Dedifferentiated amniotic fluid mesenchymal stem cell (primary cell): ENCODE measurements around the gene HLCS.
"Not testable (repeated sequence)": the region's sequence is repeated elsewhere in the genome, so short reads cannot be mapped to it uniquely, and the experiment has no call there.

Source experiments
- DNase-seq: peaks from one replicate; pipeline ENCODE4 v3.0.0-alpha.2; 2016; ENCODE audit errors: extremely low spot score

Gene HLCS

GRCh38 chr21:36966066-36966820, at the start of gene HLCS:
TSS of gene HLCS (minus strand) at chr21:36966669. CDS start at chr21:36966638, 31 bp downstream.
- DNase-seq = no peak

DNA sequence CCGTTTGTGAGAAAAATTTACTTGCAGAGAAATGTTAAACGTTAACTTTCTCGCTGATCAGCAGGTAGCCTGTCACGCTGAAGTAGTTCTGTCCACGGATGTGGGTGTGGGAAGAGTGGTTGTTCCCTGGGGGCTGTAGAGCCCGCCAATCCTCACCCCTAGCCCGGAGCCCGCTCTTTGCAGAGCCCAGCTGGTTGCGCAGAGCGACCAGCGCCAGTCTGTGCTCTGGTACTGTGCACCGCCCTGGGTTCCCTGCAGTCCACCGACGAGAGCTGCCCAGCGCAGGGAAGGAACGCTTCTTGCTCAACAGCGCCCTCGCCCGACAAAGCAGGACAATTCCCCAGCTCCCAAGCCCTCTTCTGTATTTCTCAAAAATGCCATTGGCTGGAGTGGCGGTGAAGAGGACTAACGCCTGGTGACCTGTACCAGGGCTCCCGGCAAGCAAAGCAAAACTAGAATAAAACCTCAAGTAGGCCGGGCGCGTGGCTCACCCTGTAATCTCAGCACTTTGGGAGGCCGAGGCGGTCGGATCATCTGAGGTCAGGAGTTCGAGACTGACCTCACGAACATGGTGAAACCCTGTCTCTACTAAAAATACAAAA, 43.4 kb upstream of the HLCS start:
- peak; percentile 43 for DNase-seq

GRCh38 chr21:37008724-37009123, 42.3 kb upstream of the HLCS start:
- no peak for DNase-seq

DNA sequence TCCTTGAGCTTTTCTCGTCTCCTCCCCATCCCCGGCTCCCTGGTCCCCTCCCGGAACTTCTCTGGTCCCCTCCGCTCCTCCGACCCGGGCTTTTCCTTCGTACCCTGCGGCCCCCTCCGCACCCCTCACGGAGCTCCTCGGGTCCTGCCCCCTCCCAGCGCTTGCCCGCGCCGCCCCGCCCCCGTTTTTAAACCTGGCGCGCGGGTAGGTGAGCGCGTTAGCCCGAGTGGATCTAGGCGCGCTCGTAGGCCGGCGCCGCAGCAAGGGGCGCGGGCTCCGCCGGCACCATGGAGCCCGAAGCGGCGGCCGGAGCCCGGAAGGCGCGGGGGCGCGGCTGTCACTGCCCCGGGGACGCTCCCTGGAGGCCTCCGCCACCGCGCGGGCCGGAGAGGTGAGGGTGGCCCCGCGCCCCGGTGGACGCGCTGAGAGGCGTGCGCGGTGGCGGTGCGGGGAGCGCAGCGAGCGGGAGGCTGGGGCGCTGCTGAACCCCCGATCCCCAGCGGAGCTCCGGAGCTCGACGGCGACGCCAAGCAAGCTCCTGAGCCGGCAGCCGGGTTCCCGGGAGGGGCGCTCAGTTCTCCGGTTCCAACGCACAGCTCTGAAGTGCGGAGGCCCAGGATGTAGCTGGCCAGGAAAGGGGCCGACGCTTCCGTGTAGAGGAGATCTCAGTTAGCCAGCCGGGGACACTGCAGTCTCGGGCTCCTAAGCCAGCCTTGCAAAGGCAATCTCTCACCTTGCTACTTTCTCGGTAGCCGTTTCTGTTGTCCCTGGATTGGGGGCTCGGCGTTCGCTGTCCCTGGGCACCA, 40.2 kb upstream of the HLCS start, which contains the start of gene RIPPLY3:
Gene RIPPLY3 (plus strand): TSS at position 217 of the 806 bp plus-strand sequence. CDS start 71 bp downstream, at position 288.
- no peak for DNase-seq

DNA sequence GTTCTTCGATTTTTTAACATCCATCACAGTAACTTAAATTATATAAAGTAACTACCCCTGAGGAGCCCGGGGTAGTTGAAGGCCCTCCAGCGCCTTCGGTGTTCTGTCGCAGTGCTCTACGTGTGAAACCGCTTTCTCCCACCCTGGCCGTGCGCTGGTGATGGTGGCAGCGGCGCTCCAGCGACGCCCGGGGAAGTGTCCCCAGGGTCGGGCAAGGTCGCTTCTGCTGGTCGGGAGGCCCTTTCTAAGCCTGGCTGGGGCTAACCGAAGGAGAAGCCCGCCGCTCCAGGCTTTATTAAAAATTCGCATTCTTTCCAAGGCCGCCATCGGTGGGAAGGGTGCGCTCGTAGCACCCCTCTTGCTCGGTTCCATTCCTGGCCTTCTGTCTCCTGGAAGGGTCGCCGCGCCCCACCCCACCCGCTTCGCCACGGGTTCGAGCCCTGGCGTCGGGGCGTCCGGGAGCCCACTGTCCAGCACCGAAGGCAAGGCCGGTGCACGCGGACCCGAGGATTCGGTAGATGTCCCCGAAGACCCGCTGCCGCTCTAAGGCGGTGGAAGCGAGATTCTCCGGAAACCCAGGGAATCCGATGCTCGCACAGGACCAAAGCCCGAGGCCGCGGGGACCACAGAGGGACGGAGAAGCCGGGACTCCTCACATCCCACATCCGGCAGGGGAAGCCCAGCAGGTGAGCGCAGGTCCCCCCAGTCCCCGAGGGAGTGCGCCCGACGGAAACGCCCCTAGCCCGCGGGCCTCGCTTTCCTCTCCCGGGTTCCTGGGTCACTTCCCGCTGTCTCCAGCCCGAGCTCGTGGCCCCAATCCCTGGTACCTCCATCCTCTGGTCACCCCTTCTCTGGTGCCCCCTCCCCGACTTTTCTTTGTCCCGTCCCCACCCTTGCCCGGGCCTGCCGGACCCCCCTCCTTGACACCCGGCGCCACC, 39.3 kb upstream of the HLCS start:
- DNase-seq = no peak

- not testable (repeated sequence) for DNase-seq
Measured at GRCh38 chr21:37003917-37004316, 37.4 kb upstream of the HLCS start.

DNA sequence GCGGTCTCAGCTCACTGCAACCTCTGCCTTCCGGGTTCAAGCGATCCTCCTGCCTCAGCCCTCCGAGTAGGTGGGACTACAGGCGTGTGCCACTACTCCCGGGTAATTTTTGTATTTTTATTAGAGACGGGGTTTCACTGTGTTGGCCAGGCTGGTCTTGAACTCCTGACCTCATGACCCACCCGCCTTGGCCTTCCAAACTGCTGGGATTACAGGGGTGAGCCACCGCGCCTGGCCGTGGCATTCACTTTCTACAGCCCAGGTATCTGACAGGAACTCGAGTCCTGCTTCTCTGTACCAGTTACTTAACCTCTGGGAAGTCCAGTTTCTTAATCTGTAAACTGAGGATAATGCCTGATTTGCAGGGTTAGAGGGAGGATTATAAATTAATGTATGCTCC, 36.4 kb upstream of the HLCS start:
- DNase-seq = not testable (repeated sequence)

- no peak for DNase-seq
Measured at GRCh38 chr21:37001441-37001840, 35.0 kb upstream of the HLCS start.

- no peak for DNase-seq
Measured at GRCh38 chr21:37000381-37000780, 33.9 kb upstream of the HLCS start.

DNA sequence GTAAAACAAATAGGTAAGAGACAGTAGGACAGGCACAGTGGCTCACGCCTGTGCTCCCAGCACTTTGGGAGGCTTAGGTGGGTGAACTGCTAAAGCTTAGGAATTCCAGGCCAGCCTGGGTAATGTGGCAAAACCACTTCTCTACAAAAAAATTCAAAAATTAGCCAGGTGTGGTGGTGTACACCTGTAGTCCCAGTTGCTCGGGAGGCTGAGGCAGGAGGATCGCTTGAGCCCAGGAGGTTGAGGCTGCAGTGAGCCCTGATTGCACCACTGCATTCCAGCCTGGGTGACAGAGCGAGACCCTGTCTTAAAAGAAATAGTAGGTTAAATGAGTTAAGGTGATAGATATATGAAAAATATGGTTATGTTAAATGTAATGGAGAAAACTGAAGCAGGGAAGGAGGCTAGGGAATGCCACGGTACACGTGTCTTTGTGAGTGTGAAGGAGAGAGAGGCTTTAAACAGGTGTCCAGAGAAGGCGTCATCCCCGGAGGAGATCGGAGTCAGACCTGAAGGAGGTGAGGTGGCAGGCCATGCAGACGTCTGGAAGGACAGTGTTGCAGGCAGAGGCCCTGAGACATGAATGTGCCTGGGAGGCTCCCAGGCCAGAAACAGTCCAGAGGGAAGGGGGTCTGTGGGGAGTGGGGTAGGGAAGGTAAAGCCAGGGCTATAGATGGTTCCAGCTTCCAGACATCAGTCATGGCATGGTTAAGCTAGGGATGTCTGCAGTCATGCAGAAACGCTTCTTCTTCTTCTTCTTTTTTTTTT, 32.8 kb upstream of the HLCS start:
- no peak for DNase-seq

DNA sequence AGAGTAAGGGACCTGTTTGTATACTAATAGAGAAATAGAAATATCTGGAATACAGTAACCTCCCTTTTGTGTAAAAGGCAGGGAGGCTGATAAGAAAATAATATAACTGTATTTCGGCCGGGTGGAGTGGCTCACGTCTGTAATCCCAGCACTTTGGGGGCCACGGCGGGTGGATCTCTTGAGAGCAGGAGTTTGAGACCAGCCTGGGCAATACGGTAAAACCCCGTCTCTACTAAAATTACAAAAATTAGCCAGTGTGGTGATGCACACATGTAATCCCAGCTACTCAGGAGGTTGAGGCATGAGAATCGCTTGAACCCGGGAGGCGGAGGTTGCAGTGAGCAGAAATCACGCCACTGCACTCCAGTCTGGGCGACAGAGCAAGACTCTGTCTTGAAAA, 28.8 kb upstream of the HLCS start:
- not testable (repeated sequence) for DNase-seq

- no peak for DNase-seq
Measured at GRCh38 chr21:36994501-36995158, 28.2 kb upstream of the HLCS start.

DNA sequence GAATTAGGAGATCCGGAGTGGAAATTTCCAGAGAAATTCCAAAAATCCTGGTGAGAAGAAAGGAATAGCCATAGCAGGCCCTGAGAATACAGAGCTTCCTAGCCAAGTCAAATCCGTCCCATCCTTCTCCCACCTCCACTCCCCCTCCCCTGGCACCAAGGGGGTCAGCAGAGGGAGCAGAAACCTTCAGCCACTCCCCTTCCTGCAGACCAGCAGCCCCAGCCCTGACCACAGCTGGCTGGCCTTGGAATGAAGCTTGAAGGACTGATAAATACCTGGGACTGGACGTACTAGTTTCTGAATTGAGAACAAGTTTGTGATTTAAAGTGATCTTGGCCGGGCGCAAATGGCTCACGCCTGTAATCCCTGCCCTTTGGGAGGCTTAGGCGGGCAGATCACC, 26.2 kb upstream of the HLCS start:
- DNase-seq = no peak

DNA sequence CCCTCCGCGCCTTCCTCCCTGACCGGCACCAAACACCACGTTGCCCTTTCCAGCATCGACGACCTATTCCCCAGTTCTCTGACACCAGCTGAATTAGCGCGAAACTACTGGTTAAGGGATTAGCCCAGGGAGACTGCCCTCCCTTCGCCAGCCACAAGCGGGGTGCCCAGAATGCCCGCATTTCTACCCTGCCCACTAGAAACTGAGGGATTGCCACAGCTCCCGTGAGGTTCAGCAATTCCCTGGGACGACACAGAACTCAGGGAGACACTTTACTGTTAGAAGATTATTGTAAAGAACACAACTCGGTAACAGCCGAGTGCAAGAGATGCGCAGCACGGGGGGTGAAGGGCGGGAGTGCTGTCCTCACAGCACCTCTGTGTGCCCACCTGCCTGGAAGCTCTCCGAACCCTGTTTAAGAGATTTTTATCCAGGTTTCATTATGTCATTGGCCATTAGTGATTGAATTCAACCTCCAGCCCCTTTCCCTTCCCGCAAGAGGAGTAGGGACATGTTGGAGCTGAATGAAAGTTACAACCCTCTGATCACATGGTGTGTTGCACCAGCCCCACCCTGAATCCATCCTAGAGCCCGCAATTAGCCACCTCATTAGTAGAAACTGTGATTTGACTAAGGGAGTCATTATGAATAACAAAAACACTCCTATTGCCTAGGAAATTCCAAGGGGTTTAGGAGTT, 24.2 kb upstream of the HLCS start:
- no peak for DNase-seq

GRCh38 chr21:36989699-36990507, 23.4 kb upstream of the HLCS start:
- DNase-seq = peak; percentile 82

DNA sequence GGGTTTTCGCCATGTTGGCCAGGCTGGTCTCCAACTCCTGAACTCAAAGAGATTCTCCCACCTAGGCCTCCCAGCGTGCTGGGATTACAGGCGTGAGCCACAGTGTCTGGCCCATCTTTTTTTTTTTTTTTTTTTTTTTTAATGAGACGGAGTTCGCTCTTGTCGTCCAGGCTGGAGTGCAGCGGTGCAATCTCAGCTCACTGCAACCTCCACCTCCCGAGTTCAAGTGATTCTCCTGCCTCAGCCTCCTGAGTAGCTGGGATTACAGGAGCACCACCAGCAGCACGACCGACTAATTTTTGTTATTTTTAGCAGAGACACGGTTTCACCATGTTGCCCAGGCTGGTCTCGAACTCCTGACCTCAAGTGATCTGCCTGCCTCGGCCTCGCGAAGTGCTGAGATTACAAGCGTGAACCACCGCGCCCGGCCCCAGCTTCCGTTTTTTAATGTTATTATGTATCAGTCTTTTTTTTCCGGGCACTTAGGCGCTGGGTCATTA, 22.8 kb upstream of the HLCS start:
- DNase-seq = not testable (repeated sequence)

- DNase-seq = no peak
Measured at GRCh38 chr21:36988536-36988935, 22.1 kb upstream of the HLCS start.

GRCh38 chr21:36987845-36988244, 21.4 kb upstream of the HLCS start:
- DNase-seq = no peak
